ENCODE measurements around the gene KCNIP4.
A peak's percentile ranks its signal among the peaks of the same experiment; 100 is the strongest.

Gene KCNIP4

DNA sequence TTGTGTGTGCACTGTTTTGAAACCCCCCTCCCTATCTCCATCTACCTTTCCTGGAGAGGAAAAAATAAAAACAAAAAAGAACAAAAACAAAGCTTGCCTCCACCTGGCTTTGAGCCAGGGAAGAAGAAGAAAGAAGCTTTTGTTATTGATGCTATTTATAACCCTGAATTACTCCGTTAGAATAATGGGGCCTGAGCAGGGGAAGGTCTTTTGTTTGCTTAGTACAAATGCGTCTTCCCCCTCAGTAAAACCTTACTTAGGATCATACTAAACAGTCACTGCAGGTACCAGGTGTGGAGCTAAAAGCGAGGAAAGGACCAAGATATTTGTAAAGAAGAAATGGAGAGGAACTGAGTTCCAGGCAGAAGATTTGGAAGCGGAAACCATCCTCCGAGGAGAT lies 352.1 kb downstream of the KCNIP4 start:
- DNase-seq (ENCODE audit: low spot score) (no peak), FAIRE-seq (no peak)

DNA sequence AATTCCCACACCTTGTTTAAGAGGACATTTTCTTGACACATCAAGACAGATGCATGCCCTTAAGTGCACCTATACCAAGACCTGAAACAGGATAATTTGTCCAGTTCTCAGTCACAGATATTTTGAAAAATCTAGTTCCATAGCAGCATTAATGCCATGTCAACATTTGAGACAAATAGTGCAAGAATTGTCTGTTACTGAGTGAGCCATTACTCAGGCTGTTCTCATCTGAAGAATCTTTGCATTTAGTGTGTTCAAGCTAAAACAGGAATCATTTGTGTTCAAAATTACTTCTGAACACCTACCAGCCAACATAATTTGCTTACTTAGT lies 354.9 kb downstream of the KCNIP4 start:
- DNase-seq (ENCODE audit: low spot score): no peak
- FAIRE-seq: no peak

DNA sequence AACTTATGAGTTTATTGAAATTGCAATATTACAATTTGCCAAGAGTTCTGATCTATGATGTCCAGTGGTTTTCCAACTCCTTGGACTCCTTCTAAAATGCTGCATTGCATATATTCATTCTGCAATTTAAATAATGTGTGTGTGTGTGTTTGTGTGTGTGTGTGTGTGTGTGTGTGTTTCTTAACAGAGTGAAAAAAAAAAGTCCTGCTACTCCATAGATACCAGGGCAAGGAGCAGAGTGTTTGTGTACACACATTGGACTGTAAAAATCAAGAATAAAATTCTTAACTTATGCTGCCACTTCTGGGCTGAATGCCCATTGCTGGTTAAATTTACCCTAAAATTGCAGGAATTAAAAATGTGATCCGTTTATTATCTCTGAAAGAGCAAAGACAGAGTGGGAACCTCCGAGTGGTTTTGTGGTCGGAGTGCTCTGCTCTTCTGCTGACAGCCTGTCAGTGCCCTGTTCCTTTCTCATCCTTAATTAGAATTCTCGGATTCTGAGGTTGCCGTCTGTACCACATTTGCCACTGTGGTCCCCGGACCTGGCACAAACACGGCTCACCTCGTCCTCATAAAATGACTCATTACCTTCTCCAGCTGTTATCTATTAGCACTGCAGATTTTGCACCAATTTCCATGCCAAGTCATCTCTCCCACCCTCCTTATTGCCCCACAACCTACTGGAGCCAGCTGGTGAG lies 355.5 kb downstream of the KCNIP4 start:
- no peak for FAIRE-seq
- DNase-seq (ENCODE audit: low spot score): peak; percentile 21

DNA sequence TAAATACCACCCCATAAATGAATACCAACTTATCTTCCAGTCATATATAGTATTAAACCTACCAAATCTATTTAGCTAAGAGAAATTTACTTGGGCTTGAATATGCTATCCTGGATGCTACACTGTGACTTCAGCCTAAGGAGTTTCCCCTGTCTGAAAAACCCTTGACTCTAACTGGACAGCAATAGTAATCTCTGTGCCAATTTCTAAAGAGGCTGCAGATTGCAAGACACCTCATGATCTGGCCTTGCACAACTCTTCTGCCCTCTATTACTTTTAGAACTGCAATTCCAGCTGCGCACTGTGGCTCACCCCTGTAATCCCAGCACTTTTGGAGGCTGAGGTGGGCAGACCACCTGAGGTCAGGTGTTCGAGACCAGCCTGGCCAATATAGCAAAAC lies 371.5 kb downstream of the KCNIP4 start:
- DNase-seq (ENCODE audit: low spot score) (no peak), FAIRE-seq (no peak)

DNA sequence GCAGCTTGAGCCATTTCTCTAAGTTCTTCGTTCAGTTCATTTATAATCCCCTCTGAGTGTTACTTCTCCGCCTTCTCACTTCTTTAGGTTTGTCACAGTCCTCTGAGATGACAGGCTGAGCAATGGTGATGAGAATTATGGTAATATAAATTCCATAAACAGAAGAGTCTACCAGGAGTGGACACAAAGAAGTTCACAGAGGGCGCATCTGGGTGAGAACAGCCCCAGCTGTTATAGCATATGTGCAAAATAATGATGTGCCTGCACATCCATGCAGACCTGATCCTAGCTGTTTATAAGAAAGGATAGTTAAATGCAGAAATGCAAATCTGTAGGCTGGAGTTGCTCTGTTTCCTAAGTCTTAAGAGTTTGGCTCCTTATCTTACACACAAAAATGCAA lies 377.5 kb downstream of the KCNIP4 start:
- no peak for DNase-seq (ENCODE audit: low spot score)
- FAIRE-seq: no peak

DNA sequence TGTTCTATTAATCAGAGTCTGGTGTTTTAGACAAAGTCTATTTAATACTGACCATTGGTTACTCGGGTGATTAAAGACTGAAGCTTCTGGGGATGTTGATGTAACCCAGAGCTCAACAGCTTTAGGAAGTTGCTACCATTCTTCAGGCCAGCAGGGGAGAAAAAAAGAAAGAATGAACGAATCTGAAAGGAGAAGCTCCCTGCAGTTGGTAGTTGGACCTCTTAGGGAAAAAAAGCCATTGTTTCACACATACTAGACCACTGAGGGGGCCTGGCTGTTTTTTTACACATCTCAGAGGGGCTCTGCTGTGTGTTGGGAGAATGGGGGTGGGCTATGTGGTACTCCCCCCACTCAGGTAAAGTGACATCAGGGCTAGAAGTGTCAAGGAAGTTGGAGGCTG lies 378.9 kb downstream of the KCNIP4 start:
- DNase-seq (ENCODE audit: low spot score) (no peak), FAIRE-seq (no peak)

DNA sequence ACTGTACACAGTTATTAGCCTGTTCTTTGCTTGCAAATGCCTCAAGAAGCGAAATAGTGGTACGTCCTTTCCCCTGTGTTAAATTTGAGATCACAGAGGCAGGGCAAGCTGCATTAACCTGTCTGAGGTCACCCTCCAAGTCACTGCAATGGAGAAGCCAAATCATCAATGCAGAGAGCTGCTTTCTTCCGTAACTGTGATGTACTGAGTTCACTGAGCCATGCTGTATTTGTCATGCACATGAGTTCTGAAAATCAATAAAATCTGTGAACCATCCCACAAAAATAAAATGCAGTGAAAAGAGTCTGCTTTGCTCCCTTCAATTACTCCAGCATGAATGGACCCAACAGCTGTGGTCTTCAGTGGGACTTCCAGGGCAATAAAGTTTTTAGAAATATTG lies 393.5 kb downstream of the KCNIP4 start:
- FAIRE-seq: no peak
- DNase-seq (ENCODE audit: low spot score): no peak

DNA sequence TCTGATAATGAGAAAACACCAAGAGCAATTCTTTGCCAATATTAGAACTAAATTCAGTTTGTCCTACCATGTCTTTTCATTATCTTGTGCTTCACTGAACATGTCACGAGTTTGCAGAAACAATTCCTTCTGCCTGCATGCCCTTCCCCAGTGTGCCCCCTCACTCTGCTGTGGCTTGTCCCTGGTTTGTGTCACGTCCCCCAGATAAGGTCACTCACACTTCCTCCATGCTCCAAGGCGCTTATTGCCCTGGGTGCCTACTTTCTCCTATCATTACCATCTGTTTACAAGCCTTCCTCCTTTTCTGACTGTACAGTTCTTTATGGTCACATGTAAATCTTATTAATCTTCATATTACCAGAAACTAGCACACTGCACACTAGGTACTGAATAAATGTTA lies 394.1 kb downstream of the KCNIP4 start:
- no peak for DNase-seq (ENCODE audit: low spot score)
- FAIRE-seq: no peak

DNA sequence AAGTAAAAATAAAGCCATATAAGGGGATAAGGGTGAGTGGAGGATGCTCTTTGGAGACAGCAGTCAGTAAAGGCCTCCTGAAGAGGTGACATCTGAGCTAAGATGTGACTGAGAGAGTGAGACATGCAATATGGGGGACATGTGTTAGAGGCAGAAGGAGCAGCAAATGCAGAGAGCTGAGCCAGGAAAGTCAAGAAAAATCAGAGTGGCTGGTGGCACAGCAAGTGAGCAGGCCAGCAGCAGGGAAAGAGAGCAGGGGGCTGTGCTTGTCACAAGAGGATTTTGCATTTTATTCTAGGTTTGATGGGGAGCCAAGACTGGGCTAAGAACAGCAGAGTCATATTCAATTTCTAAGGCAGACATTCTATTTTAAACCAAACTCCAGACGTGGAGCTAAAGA lies 394.5 kb downstream of the KCNIP4 start:
- DNase-seq (ENCODE audit: low spot score): no peak
- no peak for FAIRE-seq

DNA sequence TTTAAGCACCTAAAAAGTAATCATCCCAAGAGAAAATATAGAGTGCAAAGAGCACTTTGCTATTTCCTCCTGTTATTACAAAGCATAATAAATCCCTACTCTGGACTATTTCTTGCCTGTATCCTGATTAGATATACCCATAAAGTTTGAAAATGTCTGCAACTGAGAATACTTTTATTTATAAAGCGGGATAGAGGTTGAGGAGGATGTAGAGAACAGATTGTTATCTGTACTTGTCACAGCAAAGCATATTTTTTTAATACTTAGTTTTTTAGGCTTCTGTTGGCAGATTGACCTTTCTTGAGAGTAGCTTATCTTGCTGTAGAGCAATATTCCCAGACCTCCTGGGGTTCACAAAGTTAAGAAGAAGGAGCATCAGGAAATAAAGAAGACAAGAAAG lies 396.1 kb downstream of the KCNIP4 start:
- FAIRE-seq: no peak
- DNase-seq (ENCODE audit: low spot score): no peak

DNA sequence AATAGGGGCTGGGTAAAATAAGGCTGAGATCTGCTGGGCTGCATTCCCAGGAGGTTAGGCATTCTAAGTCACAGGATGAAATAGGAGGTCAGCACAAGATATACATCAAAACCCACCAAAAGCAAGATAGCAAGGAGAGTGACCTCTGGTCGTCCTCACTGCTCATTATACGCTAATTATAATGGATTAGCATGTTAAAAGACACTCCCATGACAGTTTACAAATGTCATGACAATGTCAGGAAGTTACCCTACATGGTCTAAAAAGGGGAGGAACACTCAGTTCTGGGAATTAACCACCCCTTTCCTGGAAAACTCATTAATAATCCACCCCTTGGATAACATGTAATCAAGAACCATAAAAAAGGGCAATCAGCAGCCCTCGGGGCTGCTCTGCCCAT lies 403.6 kb downstream of the KCNIP4 start:
- no peak for FAIRE-seq
- no peak for DNase-seq (ENCODE audit: low spot score)

DNA sequence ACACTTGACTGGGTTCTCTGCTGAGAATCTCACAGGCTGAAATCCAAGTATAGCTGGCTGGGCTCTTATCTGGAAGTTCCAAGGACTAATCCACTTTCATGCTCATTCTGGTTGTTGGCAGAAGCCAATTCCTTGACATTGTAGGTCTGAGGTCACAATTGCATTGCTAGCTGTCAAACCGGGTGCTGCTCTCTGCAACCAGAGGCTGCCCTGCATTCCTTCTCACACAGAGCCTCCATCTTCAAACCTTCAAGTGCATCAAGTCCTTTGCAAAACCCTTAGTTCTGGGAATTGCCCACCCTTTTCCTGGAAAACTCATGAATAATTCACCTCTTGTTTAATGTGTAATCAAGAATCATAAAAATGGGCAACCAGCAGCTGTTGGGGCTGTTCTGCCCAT lies 404.2 kb downstream of the KCNIP4 start:
- no peak for FAIRE-seq
- no peak for DNase-seq (ENCODE audit: low spot score)

DNA sequence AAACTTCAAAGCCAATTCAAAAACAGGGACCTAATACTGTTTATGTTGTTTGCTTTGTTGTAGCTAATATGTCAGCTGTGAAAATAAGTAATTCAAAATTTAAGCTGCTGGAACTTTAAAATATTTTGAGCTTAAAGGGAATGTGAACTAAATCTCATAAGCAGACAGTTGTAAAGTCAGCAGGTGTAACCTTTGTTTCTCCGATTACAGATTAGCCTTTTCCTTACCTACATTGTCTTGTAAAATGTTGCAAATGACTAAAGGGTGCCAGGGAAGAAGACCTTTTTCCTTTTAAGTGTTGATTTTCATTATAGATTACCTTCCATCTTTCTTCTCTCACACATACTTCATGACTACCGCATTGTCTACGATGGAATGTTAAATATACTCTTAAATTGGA lies 405.1 kb downstream of the KCNIP4 start:
- DNase-seq (ENCODE audit: low spot score) (no peak), FAIRE-seq (no peak)

DNA sequence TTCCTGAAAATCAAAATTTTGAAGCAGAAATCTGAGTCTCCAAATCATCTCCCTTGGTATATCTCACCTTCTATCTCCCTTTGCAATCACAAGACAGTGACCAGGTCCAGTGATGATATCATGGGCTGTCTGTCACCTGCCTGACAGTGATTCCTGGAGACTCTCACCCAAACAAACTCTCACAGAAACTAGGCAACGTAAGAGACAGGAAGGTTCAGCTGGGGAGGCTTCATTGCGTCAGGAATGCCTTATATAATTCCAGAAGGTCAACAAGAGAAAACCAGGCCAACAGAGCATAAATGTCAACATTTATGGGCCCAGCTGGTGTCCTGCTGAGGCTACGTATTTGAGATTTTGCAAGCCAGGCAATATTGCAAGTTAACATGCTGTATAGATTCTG lies 412.7 kb downstream of the KCNIP4 start:
- no peak for FAIRE-seq
- no peak for DNase-seq (ENCODE audit: low spot score)

DNA sequence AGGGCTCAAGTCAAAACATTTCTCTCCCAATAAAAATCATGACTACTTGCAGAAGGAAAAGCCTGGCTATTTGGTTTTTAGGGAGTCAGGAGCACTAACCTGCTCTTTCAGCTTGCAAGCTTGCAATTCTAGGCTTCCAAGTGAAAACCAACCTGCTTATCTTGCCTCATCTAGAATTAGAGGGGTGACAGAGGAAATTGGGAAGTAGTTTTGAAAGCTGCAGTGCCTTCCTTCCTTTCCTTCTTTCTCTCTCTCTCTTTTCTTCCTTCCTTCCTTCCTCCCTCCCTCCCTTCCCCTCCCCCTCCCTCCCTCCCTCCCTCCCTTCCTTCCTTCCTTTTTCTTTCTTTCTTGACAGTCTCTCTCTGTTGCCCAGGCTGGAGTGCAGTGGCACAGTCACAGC lies 417.5 kb downstream of the KCNIP4 start:
- DNase-seq (ENCODE audit: low spot score) (no peak), FAIRE-seq (no peak)

DNA sequence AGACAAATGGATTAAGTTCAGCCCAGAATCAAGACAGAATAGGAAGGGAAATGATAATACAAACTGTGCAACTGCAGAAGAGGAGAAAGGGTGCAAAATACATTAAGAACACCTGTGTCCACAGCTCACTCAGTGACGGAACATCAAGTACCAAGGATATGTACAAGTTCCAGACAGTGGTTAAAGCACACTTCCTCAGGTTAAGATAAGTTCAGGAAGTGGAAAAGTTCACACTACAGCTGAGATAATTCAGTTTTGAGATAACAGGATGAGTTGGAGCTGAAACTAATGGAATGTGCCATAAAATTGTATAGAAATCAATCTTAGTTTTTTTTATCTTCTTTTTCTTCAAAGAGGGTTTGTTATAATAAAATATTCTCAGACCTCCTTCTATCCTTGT lies 419.4 kb downstream of the KCNIP4 start:
- no peak for FAIRE-seq
- no peak for DNase-seq (ENCODE audit: low spot score)

DNA sequence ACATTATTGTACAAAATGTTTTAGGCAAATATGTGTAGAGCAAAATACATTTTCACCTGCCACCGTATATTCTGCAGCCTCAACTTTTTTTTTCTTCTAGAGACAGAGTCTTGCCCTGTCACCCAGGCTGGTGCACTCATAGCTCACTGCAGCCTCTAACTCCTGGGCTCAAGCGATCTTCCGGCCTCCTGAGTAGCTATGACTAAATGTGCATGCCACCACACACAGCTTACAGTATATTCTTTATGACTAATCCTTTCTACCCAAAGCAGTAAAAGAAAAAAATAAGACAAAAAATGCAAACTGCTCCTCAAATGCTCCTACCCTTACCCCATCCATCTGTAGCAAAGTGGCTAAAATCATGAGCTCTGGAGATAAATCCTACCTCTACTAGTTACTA lies 426.3 kb downstream of the KCNIP4 start:
- FAIRE-seq: no peak
- DNase-seq (ENCODE audit: low spot score): no peak

DNA sequence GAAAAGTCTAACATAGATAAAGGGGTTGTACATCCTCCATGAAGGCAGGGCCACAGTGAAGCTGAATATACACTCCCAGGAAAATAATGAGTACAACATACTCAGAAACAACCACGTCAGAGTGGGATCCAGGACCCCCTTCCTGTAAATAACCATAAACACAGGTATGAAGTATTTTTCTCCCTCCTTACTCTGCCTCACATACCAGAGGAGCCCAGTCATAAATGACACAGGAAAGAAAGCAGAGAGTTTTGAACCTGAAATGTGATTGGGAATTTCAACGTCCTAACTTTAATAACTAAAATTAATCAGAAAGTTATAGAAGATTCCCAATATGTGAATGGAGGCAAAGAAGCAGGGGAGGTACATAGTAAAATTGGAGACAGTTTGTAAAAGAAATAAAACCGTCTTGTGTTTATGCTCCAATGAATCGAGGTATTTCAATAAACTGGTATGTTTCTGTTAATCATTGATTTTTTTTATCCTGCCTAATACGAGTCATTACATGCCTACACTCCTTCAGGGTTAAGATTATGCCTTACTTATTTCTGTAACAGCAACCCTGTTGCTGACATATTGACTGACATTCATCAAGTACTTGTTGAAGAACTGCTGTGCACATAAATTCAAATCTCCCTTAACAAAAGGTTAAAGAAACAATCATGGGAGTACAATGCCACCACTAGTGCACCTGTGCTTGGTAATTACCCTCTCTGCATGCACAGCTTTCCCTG lies 431.3 kb downstream of the KCNIP4 start:
- no peak for FAIRE-seq
- no peak for DNase-seq (ENCODE audit: low spot score)

DNA sequence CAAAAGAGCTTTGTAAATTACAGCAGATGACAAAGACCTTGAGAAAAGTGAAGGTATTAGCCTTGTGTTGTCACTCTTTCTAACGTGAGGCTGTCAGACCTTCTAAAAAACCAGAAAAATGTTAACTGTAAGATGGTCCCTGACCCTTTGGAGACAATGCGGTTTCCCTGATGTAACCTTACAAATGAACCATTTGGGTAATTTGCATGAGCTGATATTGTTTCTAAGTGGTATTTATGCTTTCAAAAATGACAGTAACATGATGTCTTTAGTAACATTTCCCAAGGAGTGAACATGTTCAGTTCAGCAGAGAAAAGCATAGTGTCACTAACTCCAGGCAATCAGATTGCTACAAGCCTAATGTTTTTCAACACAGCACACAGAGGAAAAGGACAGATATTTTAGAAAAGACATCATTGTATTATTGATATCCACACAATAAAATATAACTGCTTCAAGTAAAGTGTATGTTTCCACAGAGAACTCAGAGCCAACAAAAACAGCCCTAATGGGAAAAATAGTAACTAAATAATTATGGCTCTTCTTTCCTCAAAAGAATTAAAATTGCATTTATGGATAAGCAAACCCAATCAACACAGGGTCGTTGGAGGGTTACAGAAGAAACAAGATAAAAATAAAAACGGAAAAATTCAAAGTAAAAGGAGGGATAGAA lies 434.4 kb downstream of the KCNIP4 start:
- no peak for DNase-seq (ENCODE audit: low spot score)
- no peak for FAIRE-seq

DNA sequence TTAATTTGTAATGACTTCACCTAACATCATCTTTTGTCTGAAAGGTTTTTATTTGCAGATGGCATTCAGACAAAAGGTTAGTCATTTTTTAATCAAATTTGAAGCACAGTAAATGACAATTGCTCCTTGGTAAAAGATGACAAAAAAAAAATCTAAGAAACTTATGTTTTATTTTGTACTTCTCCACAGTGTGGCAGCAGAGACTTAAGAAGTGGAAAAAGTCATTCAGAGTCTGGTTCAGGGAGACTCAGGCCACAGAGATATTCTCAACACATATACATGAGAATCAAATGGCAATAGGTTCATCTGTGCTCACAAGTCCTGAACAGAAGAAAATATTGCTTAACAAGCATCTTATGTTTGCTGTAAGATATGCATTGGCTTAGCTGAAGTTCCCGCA lies 436.2 kb downstream of the KCNIP4 start:
- DNase-seq (ENCODE audit: low spot score) (peak; percentile 22), FAIRE-seq (no peak)

DNA sequence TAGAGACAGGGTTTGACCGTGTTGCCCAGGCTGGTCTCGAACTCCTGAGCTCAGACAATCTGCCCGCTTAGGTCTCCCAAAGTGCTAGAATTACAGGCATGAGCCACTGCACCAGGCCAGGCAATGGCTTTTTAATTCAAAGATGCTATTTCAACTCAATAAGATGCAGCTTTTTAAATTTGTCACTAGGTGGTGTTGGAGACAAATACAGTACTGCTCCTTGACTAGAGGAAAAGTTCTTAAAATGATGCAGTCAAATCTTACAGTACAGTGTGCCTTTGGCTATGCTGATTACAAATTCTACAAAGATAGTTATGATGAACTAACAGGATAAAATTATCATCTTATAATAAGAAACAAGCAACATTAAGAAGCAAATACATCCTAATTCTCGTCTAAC lies 441.1 kb downstream of the KCNIP4 start:
- DNase-seq (ENCODE audit: low spot score) (peak; percentile 4), FAIRE-seq (no peak)

DNA sequence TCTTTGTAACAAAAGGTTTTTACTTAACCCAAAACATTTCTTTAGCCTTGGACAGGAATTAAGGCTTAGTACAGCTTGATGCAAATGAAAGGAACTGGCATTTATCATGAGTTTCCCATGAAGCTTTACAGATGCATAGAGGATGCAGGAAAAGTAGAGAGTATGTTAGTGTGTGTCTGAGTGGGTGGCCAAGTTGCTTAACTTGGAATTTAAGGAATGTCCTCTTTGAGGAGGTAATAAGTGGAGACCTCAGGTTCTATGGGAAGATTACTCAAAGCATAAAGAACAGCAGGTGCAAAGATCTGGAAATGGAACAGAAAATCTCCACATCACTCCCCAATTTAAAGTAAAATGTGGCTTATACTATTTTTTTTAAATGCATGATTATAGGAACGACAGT lies 457.9 kb downstream of the KCNIP4 start:
- DNase-seq (ENCODE audit: low spot score) (no peak), FAIRE-seq (no peak)

DNA sequence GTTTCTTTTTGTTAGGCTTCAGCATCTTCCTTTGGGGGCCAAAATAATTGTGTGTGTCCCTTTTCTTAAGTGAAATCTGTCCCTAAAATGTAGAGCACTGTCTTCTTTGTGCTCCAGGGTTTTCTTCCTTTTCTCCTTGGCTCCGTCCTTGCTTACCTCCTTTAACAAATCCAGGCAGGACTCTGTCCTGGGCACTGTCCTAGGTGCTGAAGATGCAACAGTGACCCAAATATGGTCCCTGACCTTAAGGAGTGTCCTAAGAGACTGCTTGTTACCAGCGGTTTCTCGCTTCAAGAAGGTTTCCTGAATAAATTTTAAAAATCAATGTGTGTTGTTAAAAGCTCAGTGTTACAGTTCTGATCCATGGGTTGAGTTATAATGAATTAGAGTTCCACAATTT lies 471.8 kb downstream of the KCNIP4 start:
- FAIRE-seq (no peak), DNase-seq (ENCODE audit: low spot score) (no peak)

All from urothelium cell line (cell line).